Common myeloid progenitor, CD34-positive (primary cell): ENCODE measurements around the gene SNRK.

Source experiments
- CTCF ChIA-PET: fragments of 350-600 bp; sonication (Branson Sonifier 250); formaldehyde crosslinking; loops from one replicate; lab custom pipeline; 2021; ENCODE audit warnings: antibody characterized with exemption; lab: Charles Lee
- POLR2A ChIA-PET: fragments of 350-600 bp; sonication (Branson Sonifier 250); formaldehyde crosslinking; loops from one replicate; lab custom pipeline; 2021; ENCODE audit warnings: antibody characterized with exemption; lab: Charles Lee
- DNase-seq, 3 donors: peaks; one replicate each; pipeline versions ENCODE4 v3.0.0 to v3.0.0-alpha.2; 2013
- H3K27ac ChIP-seq, 2 experiments: 1 replicate in 1 of 2; 2 replicates in 1 of 2; pipeline ENCODE4 v1.7.0; 2013; ENCODE audit warnings: inconsistent platforms in 2 of 2, low read length in 2 of 2, mild to moderate bottlenecking in 2 of 2, low read depth in 1 of 2, moderate library complexity in 1 of 2; ENCODE audit not compliant: severe bottlenecking in 2 of 2, insufficient read depth in 1 of 2, poor library complexity in 1 of 2
- H3K27me3 ChIP-seq, 5 experiments: replicated peaks in 2 of 5; 1 replicate in 3 of 5; 2 replicates in 2 of 5; pipeline versions ENCODE4 v1.6.1 to v1.7.0; 2013; ENCODE audit warnings: low read length in 4 of 5, mild to moderate bottlenecking in 2 of 5, moderate library complexity in 2 of 5, inconsistent platforms in 1 of 5; ENCODE audit not compliant: insufficient read depth in 5 of 5, control insufficient read depth in 4 of 5
- H3K36me3 ChIP-seq, 4 experiments: 1 replicate in 2 of 4; 2 replicates in 2 of 4; pipeline versions ENCODE4 v1.6.1 to v1.7.0; 2013; ENCODE audit warnings: low read length in 3 of 4, control low read depth in 1 of 4, mild to moderate bottlenecking in 1 of 4; ENCODE audit not compliant: control insufficient read depth in 4 of 4, insufficient read depth in 4 of 4
- H3K4me1 ChIP-seq, 4 experiments: 1 replicate in 3 of 4; 2 replicates in 1 of 4; pipeline versions ENCODE4 v1.6.1 to v1.7.1; 2013; ENCODE audit warnings: low read length in 3 of 4, mild to moderate bottlenecking in 3 of 4, control low read depth in 1 of 4, inconsistent platforms in 1 of 4, moderate library complexity in 1 of 4; ENCODE audit not compliant: control insufficient read depth in 4 of 4, insufficient read depth in 4 of 4; ENCODE audit errors: control extremely low read depth in 1 of 4
- H3K4me3 ChIP-seq, 7 experiments: 1 replicate in 4 of 7; 2 replicates in 3 of 7; pipeline versions ENCODE4 v1.5.1 to v1.7.0; 2013; ENCODE audit warnings: mild to moderate bottlenecking in 7 of 7, low read length in 6 of 7, moderate library complexity in 6 of 7, inconsistent platforms in 2 of 7, low read depth in 2 of 7, control low read depth in 1 of 7; ENCODE audit not compliant: insufficient read depth in 4 of 7, control insufficient read depth in 1 of 7; ENCODE audit errors: extremely low read depth in 1 of 7
- H3K9me3 ChIP-seq, 5 experiments: 1 replicate in 4 of 5; 2 replicates in 1 of 5; pipeline versions ENCODE4 v1.6.1 to v1.7.1; 2013; ENCODE audit warnings: low read length in 4 of 5, mild to moderate bottlenecking in 2 of 5, inconsistent platforms in 1 of 5, low read depth in 1 of 5, moderate library complexity in 1 of 5; ENCODE audit not compliant: control insufficient read depth in 4 of 5, insufficient read depth in 2 of 5; ENCODE audit errors: control extremely low read depth in 1 of 5
- WGBS: methylation state at CpG from one replicate; pipeline ENCODE4 v1.1.5; 2013; ENCODE audit not compliant: insufficient coverage; 5-methylcytosine and 5-hydroxymethylcytosine counted together

Gene SNRK

GRCh38 chr3:43366885-43367284 lies 80.5 kb downstream of the SNRK start:
- peaks cover 4 to 16% (median 13%) of the 10 kb centered on the region in 4 experiments for H3K4me1 ChIP-seq
- 96% methylated on average over 9 of the region's 9 CpGs for WGBS
- no peak overlapping the region for H3K4me3 ChIP-seq
- peaks cover 0 to 7% (median 1%) of the 10 kb centered on the region in 4 experiments for H3K36me3 ChIP-seq
- no peaks in the 10 kb centered on the region for H3K9me3 ChIP-seq
- no peaks in the 10 kb centered on the region for H3K27me3 ChIP-seq
- no peak overlapping the region for H3K27ac ChIP-seq
- ChIA-PET CTCF (no interaction called here), POLR2A (interaction anchor here (1.2 kb wide), 1 partner anchor 23 kb away, joined by 3 read pairs; no protein-coding TSS in a partner anchor)
- no peak for DNase-seq

- POLR2A ChIA-PET, result no interaction called here
- DNase-seq, result peak; percentile 33 to 76 (median 67)
- 57% methylated on average over 6 of the region's 8 CpGs for WGBS
These were observed 83.3 kb downstream of the SNRK start for GRCh38 chr3:43369404-43370292.

GRCh38 chr3:43370293-43370980 lies 84.1 kb downstream of the SNRK start:
- peaks cover 0 to 7% (median 1%) of the 10 kb centered on the region in 4 experiments for H3K36me3 ChIP-seq
- H3K4me3 ChIP-seq, result no peak overlapping the region
- H3K27me3 ChIP-seq, result no peaks in the 10 kb centered on the region
- ChIA-PET CTCF (interaction anchor here (1.0 to 1.4 kb wide), 2 partner anchors 15 to 35 kb away, joined by 3 read pairs; no protein-coding TSS in a partner anchor), POLR2A (no interaction called here)
- WGBS, result 0% methylated on average over 2 of the region's 6 CpGs
- no peak overlapping the region for H3K27ac ChIP-seq
- H3K9me3 ChIP-seq, result no peaks in the 10 kb centered on the region
- peaks cover 4 to 16% (median 13%) of the 10 kb centered on the region in 4 experiments for H3K4me1 ChIP-seq
- DNase-seq, result no peak

More at GRCh38 chr3:43369404-43370292, 83.3 kb downstream of the SNRK start:
- Histone ChIP-seq H3K4me3 (no peak overlapping the region), H3K9me3 (no peaks in the 10 kb centered on the region), H3K36me3 (peaks cover 0 to 7% (median 1%) of the 10 kb centered on the region in 4 experiments), H3K27ac (no peak overlapping the region), H3K27me3 (no peaks in the 10 kb centered on the region), H3K4me1 (peaks cover 4 to 16% (median 13%) of the 10 kb centered on the region in 4 experiments)
- CTCF ChIA-PET, result interaction anchor here (1.0 kb wide), 1 partner anchor 14 kb away, joined by 3 read pairs; no protein-coding TSS in a partner anchor

GRCh38 chr3:43371494-43371893 lies 85.2 kb downstream of the SNRK start:
- H3K36me3 ChIP-seq, result peaks cover 0 to under 1% (median 0%) of the 10 kb centered on the region in 4 experiments
- ChIA-PET POLR2A (no interaction called here), CTCF (interaction anchor here (0.5 to 1.4 kb wide), 2 partner anchors 24 to 34 kb away, joined by 3 read pairs; no protein-coding TSS in a partner anchor)
- no CpG with 5 or more reads among the region's 3 CpGs for WGBS
- H3K9me3 ChIP-seq, result no peaks in the 10 kb centered on the region
- no peaks in the 10 kb centered on the region for H3K27me3 ChIP-seq
- no peak overlapping the region for H3K4me3 ChIP-seq
- peaks cover 4 to 16% (median 13%) of the 10 kb centered on the region in 4 experiments for H3K4me1 ChIP-seq
- H3K27ac ChIP-seq, result no peak overlapping the region
- DNase-seq, result no peak

- ChIA-PET CTCF (interaction anchor here (1.3 kb wide), 1 partner anchor 153 kb away, joined by 3 read pairs; no protein-coding TSS in a partner anchor), POLR2A (no interaction called here)
These were observed 85.8 kb downstream of the SNRK start for GRCh38 chr3:43372007-43372740.

GRCh38 chr3:43372809-43373559 lies 86.6 kb downstream of the SNRK start:
- Histone ChIP-seq H3K4me3 (no peak overlapping the region), H3K36me3 (no peaks in the 10 kb centered on the region), H3K4me1 (peaks cover 4 to 16% (median 13%) of the 10 kb centered on the region in 4 experiments), H3K27ac (no peak overlapping the region), H3K9me3 (no peaks in the 10 kb centered on the region), H3K27me3 (no peaks in the 10 kb centered on the region)
- ChIA-PET CTCF (interaction anchor here (0.7 to 1.3 kb wide), 3 partner anchors 9 to 154 kb away, joined by 3 to 6 read pairs (median 3); no protein-coding TSS in a partner anchor), POLR2A (no interaction called here)
- 97% methylated on average over 9 of the region's 11 CpGs for WGBS
- DNase-seq, result no peak

More at GRCh38 chr3:43372007-43372740, 85.8 kb downstream of the SNRK start:
- no peaks in the 10 kb centered on the region for H3K27me3 ChIP-seq
- H3K4me3 ChIP-seq, result no peak overlapping the region
- H3K9me3 ChIP-seq, result no peaks in the 10 kb centered on the region
- no peak for DNase-seq
- WGBS, result 97% methylated on average over 8 of the region's 10 CpGs
- H3K27ac ChIP-seq, result no peak overlapping the region
- no peaks in the 10 kb centered on the region for H3K36me3 ChIP-seq
- peaks cover 4 to 16% (median 13%) of the 10 kb centered on the region in 4 experiments for H3K4me1 ChIP-seq
